Panc1 (cell line): ENCODE measurements around the gene ATP6V1G3. TPM values are rescaled to one million over a fixed set of nuclear protein-coding genes. Genes with fewer than 3 reads are reported as not detected.

Experiments used
- ATAC-seq: fragments of 200-7000 bp; cut with Tn5 transposase; 2 replicates; pipeline ENCODE4 v1.9.1; 2020; ENCODE audit warnings: mild to moderate bottlenecking, moderate library complexity
- BruUV-seq: library from RNA; stranded (reverse); fragments of 400-500 nt; replicated peaks from 2 replicates; lab custom pipeline; 2021; lab: Mats Ljungman, UMichigan
- CTCF ChIA-PET: fragments of 300-600 bp; sonication (Branson Sonifier 250); formaldehyde crosslinking; loops from one replicate; lab custom pipeline; 2022; ENCODE audit warnings: antibody characterized with exemption; lab: Charles Lee
- POLR2A ChIA-PET: fragments of 300-600 bp; sonication (Branson Sonifier 250); formaldehyde crosslinking; loops from one replicate; lab custom pipeline; 2022; ENCODE audit warnings: antibody characterized with exemption; lab: Charles Lee
- DNase-seq: peaks from one replicate; pipeline ENCODE4 v3.0.0-alpha.2; 2010; ENCODE audit warnings: low read depth, low spot score
- H3K27ac ChIP-seq: 2 replicates; pipeline ENCODE4 v1.5.1; 2011; ENCODE audit warnings: mild to moderate bottlenecking, low read length, inconsistent platforms
- H3K27me3 ChIP-seq: fragments of 200-500 bp; sonication (Bioruptor generic); 2 replicates; pipeline ENCODE4 v1.6.0; 2014; ENCODE audit warnings: low read length, inconsistent platforms; ENCODE audit not compliant: control insufficient read depth, insufficient read depth
- H3K36me3 ChIP-seq: fragments of 200-500 bp; sonication (Bioruptor generic); 2 replicates; pipeline ENCODE4 v1.5.1; 2014; ENCODE audit warnings: inconsistent platforms, mild to moderate bottlenecking, low read length, moderate library complexity; ENCODE audit not compliant: control insufficient read depth, insufficient read depth
- H3K4me1 ChIP-seq: 2 replicates; pipeline ENCODE4 v1.5.1; 2011; ENCODE audit warnings: inconsistent platforms, mild to moderate bottlenecking, low read length, moderate library complexity; ENCODE audit not compliant: control insufficient read depth, insufficient read depth
- H3K4me3 ChIP-seq, 2 experiments: 2 replicates each; pipeline ENCODE4 v1.5.1; 2011 to 2012; ENCODE audit warnings: low read depth in 2 of 2, low read length in 2 of 2, mild to moderate bottlenecking in 2 of 2, inconsistent platforms in 1 of 2, moderate library complexity in 1 of 2
- H3K9me3 ChIP-seq: fragments of 200-500 bp; sonication (Bioruptor generic); 2 replicates; pipeline ENCODE4 v1.5.1; 2014; ENCODE audit warnings: low read depth, mild to moderate bottlenecking, inconsistent platforms, low read length, moderate library complexity; ENCODE audit not compliant: control insufficient read depth, insufficient read depth
- POLR2AphosphoS5 ChIP-seq: IDR thresholded peaks from 2 replicates; pipeline ENCODE4 v1.6.1; 2012; ENCODE audit warnings: mild to moderate bottlenecking, low read depth, low read length, moderate library complexity
- REST ChIP-seq, 2 experiments: IDR thresholded peaks; 2 replicates each; pipeline ENCODE4 v1.6.1; 2011 to 2012; ENCODE audit warnings: low read depth in 2 of 2, control low read depth in 1 of 2, low read length in 1 of 2, mild to moderate bottlenecking in 1 of 2, moderate library complexity in 1 of 2; ENCODE audit not compliant: insufficient read depth in 1 of 2
- SIN3A ChIP-seq: IDR thresholded peaks from 2 replicates; pipeline ENCODE4 v1.6.1; 2012; ENCODE audit warnings: low read depth, mild to moderate bottlenecking, low read length, moderate library complexity, borderline replicate concordance; ENCODE audit not compliant: insufficient read depth
- TCF7L2 ChIP-seq: IDR thresholded peaks from 2 replicates; pipeline ENCODE4 v1.6.1; 2011; ENCODE audit warnings: mild to moderate bottlenecking, low read depth, low read length, inconsistent platforms
- in situ Hi-C: cut with HindIII; loops from 2 replicates; pipeline ENCODE4 v1.10.0; 2016; ENCODE audit warnings: low sequenced_read_pairs, low pct_unique_long_range_greater_than_20kb
- intact Hi-C: fragments of 100-400 bp; cut with micrococcal nuclease; formaldehyde crosslinking; loops from one replicate; pipeline ENCODE4 v1.10.0; 2022; ENCODE audit not compliant: unreplicated experiment
- total RNA-seq: library from RNA; stranded (reverse); gene quantifications from one replicate; pipeline ENCODE4 v1.2.1, GENCODE V29; 2021; ENCODE audit not compliant: unreplicated experiment
- TF ChIP-seq, protein P1 (sequence below): fragments of 450-650 bp; IDR thresholded peaks from 2 replicates; pipeline ENCODE4 v1.5.1; 2017; ENCODE audit warnings: mild to moderate bottlenecking

The ATP6V1G3 gene
- total RNA-seq, 1 experiment from 2014 or later, result not detected

DNA sequence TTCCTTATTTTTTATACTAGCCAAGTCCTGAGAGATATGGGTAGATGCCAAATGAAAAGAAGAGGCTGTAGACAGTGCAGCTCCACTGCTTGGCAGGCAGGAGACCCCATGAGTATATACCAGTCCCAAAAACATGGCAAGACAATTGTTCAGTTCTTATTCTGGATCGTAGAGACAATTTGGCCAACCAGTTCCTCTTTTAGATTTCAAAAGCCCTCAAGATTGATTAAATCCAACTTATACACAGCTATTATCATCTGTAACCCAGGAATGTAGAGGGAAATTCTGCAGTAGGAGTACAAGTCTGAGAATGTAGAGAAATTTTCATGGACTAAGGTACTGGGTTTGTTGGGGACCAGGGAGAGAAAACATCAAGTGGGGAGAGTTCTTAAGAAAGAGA lies 50.3 kb downstream of the ATP6V1G3 start:
- ChIA-PET POLR2A (no interaction called here), CTCF (no interaction called here)
- intact Hi-C loops (no loop called here), in situ Hi-C loops (no loop called here)
- Histone ChIP-seq H3K4me3 (no peak overlapping the region), H3K36me3 (no peaks in the 10 kb centered on the region), H3K27ac (no peak overlapping the region), H3K9me3 (no peaks in the 10 kb centered on the region), H3K27me3 (no peaks in the 10 kb centered on the region), H3K4me1 (no peaks in the 10 kb centered on the region)
- no peak for ATAC-seq
- DNase-seq, result no peak
- BruUV-seq, result no TSS peak
- no peak for TF ChIP-seq SIN3A
- TF ChIP-seq POLR2AphosphoS5, result no peak
- TF ChIP-seq, protein P1, sequence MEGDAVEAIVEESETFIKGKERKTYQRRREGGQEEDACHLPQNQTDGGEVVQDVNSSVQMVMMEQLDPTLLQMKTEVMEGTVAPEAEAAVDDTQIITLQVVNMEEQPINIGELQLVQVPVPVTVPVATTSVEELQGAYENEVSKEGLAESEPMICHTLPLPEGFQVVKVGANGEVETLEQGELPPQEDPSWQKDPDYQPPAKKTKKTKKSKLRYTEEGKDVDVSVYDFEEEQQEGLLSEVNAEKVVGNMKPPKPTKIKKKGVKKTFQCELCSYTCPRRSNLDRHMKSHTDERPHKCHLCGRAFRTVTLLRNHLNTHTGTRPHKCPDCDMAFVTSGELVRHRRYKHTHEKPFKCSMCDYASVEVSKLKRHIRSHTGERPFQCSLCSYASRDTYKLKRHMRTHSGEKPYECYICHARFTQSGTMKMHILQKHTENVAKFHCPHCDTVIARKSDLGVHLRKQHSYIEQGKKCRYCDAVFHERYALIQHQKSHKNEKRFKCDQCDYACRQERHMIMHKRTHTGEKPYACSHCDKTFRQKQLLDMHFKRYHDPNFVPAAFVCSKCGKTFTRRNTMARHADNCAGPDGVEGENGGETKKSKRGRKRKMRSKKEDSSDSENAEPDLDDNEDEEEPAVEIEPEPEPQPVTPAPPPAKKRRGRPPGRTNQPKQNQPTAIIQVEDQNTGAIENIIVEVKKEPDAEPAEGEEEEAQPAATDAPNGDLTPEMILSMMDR, result no peak
- TF ChIP-seq TCF7L2, result no peak
- TF ChIP-seq REST (IDR thresholded peaks at IDR 0.05; ENCODE audit: insufficient read depth in 1 of 2, low read depth in 2 of 2, low read length in 1 of 2), result no peak

- Histone ChIP-seq H3K27ac (no peak overlapping the region), H3K36me3 (no peaks in the 10 kb centered on the region), H3K27me3 (no peaks in the 10 kb centered on the region), H3K9me3 (no peaks in the 10 kb centered on the region), H3K4me3 (no peak overlapping the region), H3K4me1 (no peaks in the 10 kb centered on the region)
- no peak for TF ChIP-seq SIN3A
- TF ChIP-seq POLR2AphosphoS5, result no peak
- TF ChIP-seq, protein P1, result no peak
- no peak for TF ChIP-seq TCF7L2
- TF ChIP-seq REST (IDR thresholded peaks at IDR 0.05; ENCODE audit: insufficient read depth in 1 of 2, low read depth in 2 of 2, low read length in 1 of 2), result no peak
- DNase-seq, result no peak
- ChIA-PET CTCF (no interaction called here), POLR2A (no interaction called here)
- intact Hi-C loops (no loop called here), in situ Hi-C loops (no loop called here)
- no peak for ATAC-seq
- BruUV-seq, result no TSS peak
Measured at GRCh38 chr1:198486903-198487302, 53.6 kb downstream of the ATP6V1G3 start.
